GM23248 (cell line): ENCODE measurements around the gene TRAF3. TPM values are rescaled to one million over a fixed set of nuclear protein-coding genes. Genes with fewer than 3 reads are reported as not detected.
A peak's percentile ranks its signal among the peaks of the same experiment; 100 is the strongest.

Source experiments
- DNase-seq: peaks from one replicate; pipeline ENCODE4 v3.0.0-alpha.2; 2015
- H2AFZ ChIP-seq: fragments of 200-600 bp; sonication (generic); 2 replicates; pipeline ENCODE4 v1.6.1; 2016; ENCODE audit warnings: antibody characterized with exemption
- H3F3A ChIP-seq: fragments of 200-600 bp; sonication (generic); 2 replicates; pipeline ENCODE4 v1.6.1; 2016; ENCODE audit warnings: mild to moderate bottlenecking, antibody characterized with exemption, mixed run types; ENCODE audit not compliant: insufficient read depth
- H3K27ac ChIP-seq: fragments of 200-600 bp; sonication (generic); 2 replicates; pipeline ENCODE4 v1.5.1; 2016; ENCODE audit warnings: mild to moderate bottlenecking
- H3K27me3 ChIP-seq: fragments of 200-600 bp; sonication (generic); replicated peaks from 2 replicates; pipeline ENCODE4 v1.6.1; 2016; ENCODE audit warnings: mild to moderate bottlenecking; ENCODE audit not compliant: insufficient read depth
- H3K36me3 ChIP-seq: fragments of 200-600 bp; sonication (generic); 2 replicates; pipeline ENCODE4 v1.6.1; 2016; ENCODE audit warnings: low read depth, mild to moderate bottlenecking
- H3K4me1 ChIP-seq: fragments of 200-600 bp; sonication (generic); 2 replicates; pipeline ENCODE4 v1.6.1; 2016; ENCODE audit warnings: mild to moderate bottlenecking; ENCODE audit not compliant: insufficient read depth
- H3K4me2 ChIP-seq: fragments of 200-600 bp; sonication (generic); one replicate; pipeline ENCODE4 v1.6.1; 2016; ENCODE audit warnings: mild to moderate bottlenecking; ENCODE audit not compliant: unreplicated experiment
- H3K4me3 ChIP-seq: fragments of 200-600 bp; sonication (generic); 2 replicates; pipeline ENCODE4 v1.5.1; 2016; ENCODE audit warnings: mild to moderate bottlenecking
- H3K79me2 ChIP-seq: fragments of 200-600 bp; sonication (generic); 2 replicates; pipeline ENCODE4 v1.6.1; 2016; ENCODE audit warnings: mild to moderate bottlenecking; ENCODE audit not compliant: insufficient read depth
- H3K9ac ChIP-seq: fragments of 200-600 bp; sonication (generic); 2 replicates; pipeline ENCODE4 v1.6.1; 2016; ENCODE audit warnings: mild to moderate bottlenecking
- H3K9me2 ChIP-seq: fragments of 200-600 bp; sonication (generic); 2 replicates; pipeline ENCODE4 v1.6.1; 2016; ENCODE audit warnings: mixed run types, mild to moderate bottlenecking, moderate library complexity; ENCODE audit not compliant: insufficient read depth
- H3K9me3 ChIP-seq: fragments of 200-600 bp; sonication (generic); one replicate; pipeline ENCODE4 v1.6.1; 2017; ENCODE audit warnings: low read depth
- H4K20me1 ChIP-seq: fragments of 200-600 bp; sonication (generic); 2 replicates; pipeline ENCODE4 v1.6.0; 2016; ENCODE audit not compliant: insufficient read depth
- EZH2 ChIP-seq: fragments of 200-600 bp; sonication (generic); IDR thresholded peaks from 2 replicates; pipeline ENCODE4 v1.6.1; 2018; ENCODE audit warnings: antibody characterized with exemption, mild to moderate bottlenecking; ENCODE audit not compliant: insufficient read depth, poor library complexity, severe bottlenecking
- EZH2phosphoT487 ChIP-seq: fragments of 200-600 bp; sonication (generic); IDR thresholded peaks from 2 replicates; pipeline ENCODE4 v1.6.1; 2018; ENCODE audit warnings: antibody characterized with exemption, moderate library complexity, mild to moderate bottlenecking, low read depth; ENCODE audit not compliant: insufficient read depth
- WGBS, 2 experiments: methylation state at CpG; one replicate each; pipeline ENCODE4 v1.1.6; 2015 to 2017; ENCODE audit warnings: low lambda C conversion rate in 2 of 2, low coverage in 1 of 2; ENCODE audit errors: missing lambda C conversion rate in 2 of 2; 5-methylcytosine and 5-hydroxymethylcytosine counted together
- in situ Hi-C: fragments of 300-500 bp; cut with MboI; formaldehyde crosslinking; loops from 2 replicates; pipeline ENCODE4 v1.15.0; 2020
- polyA plus RNA-seq: library from polyadenylated mRNA; unstranded; fragments of >200 nt; fragmentation: Nextera tagmentation; extraction: Ambion mirVana; gene quantifications from 2 replicates; pipeline ENCODE4 v1.2.1, GENCODE V29; 2016
- total RNA-seq: library from RNA; depleted of rRNA; stranded (reverse); fragments of >200 nt; shearing (Covaris generic); gene quantifications from 2 replicates; pipeline ENCODE4 v1.2.3, GENCODE V29; 2014; rRNA removed

The TRAF3 gene, protein sequence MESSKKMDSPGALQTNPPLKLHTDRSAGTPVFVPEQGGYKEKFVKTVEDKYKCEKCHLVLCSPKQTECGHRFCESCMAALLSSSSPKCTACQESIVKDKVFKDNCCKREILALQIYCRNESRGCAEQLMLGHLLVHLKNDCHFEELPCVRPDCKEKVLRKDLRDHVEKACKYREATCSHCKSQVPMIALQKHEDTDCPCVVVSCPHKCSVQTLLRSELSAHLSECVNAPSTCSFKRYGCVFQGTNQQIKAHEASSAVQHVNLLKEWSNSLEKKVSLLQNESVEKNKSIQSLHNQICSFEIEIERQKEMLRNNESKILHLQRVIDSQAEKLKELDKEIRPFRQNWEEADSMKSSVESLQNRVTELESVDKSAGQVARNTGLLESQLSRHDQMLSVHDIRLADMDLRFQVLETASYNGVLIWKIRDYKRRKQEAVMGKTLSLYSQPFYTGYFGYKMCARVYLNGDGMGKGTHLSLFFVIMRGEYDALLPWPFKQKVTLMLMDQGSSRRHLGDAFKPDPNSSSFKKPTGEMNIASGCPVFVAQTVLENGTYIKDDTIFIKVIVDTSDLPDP
- 17.9 and 18.6 TPM in 2 replicates for total RNA-seq
- 7.8 and 7.9 TPM in 2 replicates for polyA plus RNA-seq

DNA sequence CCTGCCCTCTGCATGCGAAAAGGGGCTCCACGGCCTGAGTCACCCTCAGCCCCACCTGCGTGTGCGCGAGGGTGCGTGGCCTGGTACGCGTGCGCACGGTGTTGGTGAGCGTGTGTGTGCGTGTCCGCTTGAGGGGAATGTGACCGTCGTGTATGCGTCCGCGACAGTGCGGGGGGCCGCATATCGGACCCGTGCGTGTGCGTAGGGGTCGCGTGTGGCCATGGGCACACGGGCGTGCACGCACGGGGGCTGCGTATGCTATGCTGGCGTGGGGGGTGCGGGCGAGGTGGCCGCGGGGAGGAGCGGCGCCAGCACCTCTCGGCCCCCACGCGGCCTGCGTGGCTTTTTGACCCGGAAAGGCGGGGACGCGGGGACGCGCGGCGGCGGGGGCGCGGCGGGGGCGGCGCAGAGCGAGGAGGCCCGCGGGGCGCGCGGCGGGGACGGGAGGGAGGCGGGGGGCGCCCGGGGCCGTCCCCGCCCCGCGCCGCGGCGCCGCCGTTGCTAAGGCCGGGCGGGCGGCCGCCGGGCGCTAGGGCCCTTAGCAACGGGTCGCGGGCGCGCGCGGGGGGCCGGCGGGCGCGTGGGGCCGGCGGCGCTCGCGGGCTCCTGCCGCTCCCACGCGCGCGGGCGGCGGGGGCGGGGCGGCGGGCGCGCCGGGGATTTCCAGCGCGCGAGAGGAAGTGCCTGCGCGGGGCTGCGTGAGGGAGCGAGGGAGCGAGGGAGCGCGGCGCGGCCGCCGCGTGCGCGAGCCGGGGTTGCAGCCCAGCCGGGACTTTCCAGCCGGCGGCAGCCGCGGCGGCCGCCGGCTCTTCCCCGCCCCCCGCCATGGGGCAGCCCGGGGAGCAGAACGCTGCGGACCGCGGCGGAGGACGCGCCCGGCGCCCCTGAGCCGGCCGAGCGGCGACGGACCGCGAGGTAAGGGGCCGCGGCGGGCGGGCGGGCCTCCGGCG lies at the start of gene TRAF3:
TRAF3 (plus strand) TSS at position 689 of the 950 bp plus-strand sequence. CDS start 92,753 bp downstream, outside the sequence.
- in situ Hi-C loops, result loop anchor here (10.0 kb wide), 1 partner anchor 138 kb away; no protein-coding TSS in a partner anchor
- no peaks in the 10 kb centered on the region for H3K9me3 ChIP-seq
- peak within 1 kb of the TSS; percentile 94 for H3K9ac ChIP-seq
- peak within 1 kb of the TSS; percentile 79 for H2AFZ ChIP-seq
- peak; percentile 86 for DNase-seq
- 23 to 53% methylated on average over 35 to 96 of the region's 163 CpGs for WGBS, 2 experiments
- no peaks in the 10 kb centered on the region for H4K20me1 ChIP-seq
- peak within 1 kb of the TSS; percentile 78 for H3K4me3 ChIP-seq
- H3K27me3 ChIP-seq, result no peaks in the 10 kb centered on the region
- H3K4me1 ChIP-seq, result peaks cover 18% of the 10 kb centered on the region
- peaks cover 35% of the 10 kb centered on the region for H3F3A ChIP-seq
- no peaks in the 10 kb centered on the region for H3K9me2 ChIP-seq
- H3K27ac ChIP-seq, result peak within 1 kb of the TSS; percentile 77
- H3K79me2 ChIP-seq, result peaks cover 37% of the 10 kb centered on the region
- TF ChIP-seq EZH2 (no peak), EZH2phosphoT487 (no peak)
- no peaks in the 10 kb centered on the region for H3K36me3 ChIP-seq
- peak within 1 kb of the TSS; percentile 95 for H3K4me2 ChIP-seq

- Histone ChIP-seq H3K27me3 (no peaks in the 10 kb centered on the region), H3K4me2 (no peak overlapping the region), H4K20me1 (no peaks in the 10 kb centered on the region), H3F3A (no peaks in the 10 kb centered on the region), H3K4me3 (no peak overlapping the region), H2AFZ (no peak overlapping the region), H3K9ac (no peak overlapping the region), H3K4me1 (no peaks in the 10 kb centered on the region), H3K27ac (no peak overlapping the region), H3K36me3 (peaks cover 18% of the 10 kb centered on the region; the same call in 1 of the 2 replicates), H3K9me3 (no peaks in the 10 kb centered on the region), H3K9me2 (no peaks in the 10 kb centered on the region), H3K79me2 (no peaks in the 10 kb centered on the region)
- no peak for TF ChIP-seq EZH2phosphoT487
- no peak for TF ChIP-seq EZH2
- no peak for DNase-seq
- 94 to 98% methylated on average over 6 of the region's 6 CpGs for WGBS, 2 experiments
- in situ Hi-C loops, result no loop called here
These were observed 48.7 kb upstream of the TRAF3 start for GRCh38 chr14:102728501-102728900.

DNA sequence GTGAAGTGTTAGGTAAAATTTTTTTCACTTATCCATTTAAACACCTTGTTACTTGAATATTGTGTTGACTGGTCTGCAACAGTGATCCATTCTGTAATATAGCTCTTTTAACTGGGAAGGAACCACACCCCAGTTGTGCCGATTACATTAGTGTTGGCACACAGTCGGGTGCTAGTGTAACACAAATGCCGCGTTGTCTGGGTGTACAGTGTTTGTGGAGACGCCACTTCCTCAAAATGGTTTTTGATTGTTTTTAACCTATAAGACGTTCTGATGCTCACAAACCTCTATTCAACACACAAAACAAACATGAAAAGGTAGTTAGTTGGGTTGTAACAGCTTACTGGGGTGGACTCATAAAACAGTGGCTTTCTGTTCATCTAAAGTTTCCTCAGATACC lies 48.0 kb upstream of the TRAF3 start:
- no peak overlapping the region for H3K9ac ChIP-seq
- H3K9me2 ChIP-seq, result no peaks in the 10 kb centered on the region
- no peaks in the 10 kb centered on the region for H3K79me2 ChIP-seq
- peaks cover 10% of the 10 kb centered on the region; the same call in 1 of the 2 replicates for H3K36me3 ChIP-seq
- in situ Hi-C loops, result no loop called here
- H2AFZ ChIP-seq, result no peak overlapping the region
- H4K20me1 ChIP-seq, result no peaks in the 10 kb centered on the region
- no peaks in the 10 kb centered on the region for H3K9me3 ChIP-seq
- TF ChIP-seq EZH2 (no peak), EZH2phosphoT487 (no peak)
- no peak overlapping the region for H3K27ac ChIP-seq
- H3K27me3 ChIP-seq, result no peaks in the 10 kb centered on the region
- H3K4me2 ChIP-seq, result no peak overlapping the region
- DNase-seq, result no peak
- 86 to 92% methylated on average over 6 of the region's 6 CpGs for WGBS, 2 experiments
- no peaks in the 10 kb centered on the region for H3K4me1 ChIP-seq
- no peak overlapping the region for H3K4me3 ChIP-seq
- no peaks in the 10 kb centered on the region for H3F3A ChIP-seq

DNA sequence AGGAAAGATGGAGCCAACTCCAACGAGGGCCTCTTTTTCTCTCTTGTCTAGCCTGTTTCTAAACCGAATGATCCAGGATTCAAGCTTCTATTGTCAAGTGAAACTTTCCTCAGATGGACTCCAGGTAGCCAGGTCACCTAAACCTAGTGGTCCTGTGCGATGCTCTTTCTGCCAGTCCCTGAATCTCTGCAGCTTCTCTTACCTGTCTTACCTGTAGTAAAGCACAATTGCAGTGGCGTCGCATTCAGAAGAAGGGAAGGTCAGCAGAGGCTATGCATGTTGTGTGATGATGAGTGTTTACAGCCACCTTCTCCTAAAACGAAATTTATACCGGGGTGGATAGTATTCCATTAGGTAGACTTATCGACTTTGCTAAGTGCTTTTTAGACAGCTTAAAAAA lies 47.4 kb upstream of the TRAF3 start:
- H3K36me3 ChIP-seq, result peaks cover 9% of the 10 kb centered on the region; the same call in 1 of the 2 replicates
- TF ChIP-seq EZH2 (no peak), EZH2phosphoT487 (no peak)
- in situ Hi-C loops, result no loop called here
- H3K4me1 ChIP-seq, result no peaks in the 10 kb centered on the region
- H3K4me3 ChIP-seq, result no peak overlapping the region
- no peak overlapping the region for H3K4me2 ChIP-seq
- H3K9me3 ChIP-seq, result no peaks in the 10 kb centered on the region
- no peak overlapping the region for H2AFZ ChIP-seq
- H3K27ac ChIP-seq, result no peak overlapping the region
- DNase-seq, result no peak
- H3K9me2 ChIP-seq, result no peaks in the 10 kb centered on the region
- WGBS, 2 experiments, result 89 to 91% methylated on average over 8 of the region's 8 CpGs
- no peak overlapping the region for H3K9ac ChIP-seq
- H3K27me3 ChIP-seq, result no peaks in the 10 kb centered on the region
- no peaks in the 10 kb centered on the region for H3K79me2 ChIP-seq
- no peaks in the 10 kb centered on the region for H3F3A ChIP-seq
- H4K20me1 ChIP-seq, result no peaks in the 10 kb centered on the region
